GM23338 (cell line): Measurements from ENCODE around the gene STX8.

ENCODE experiments used
- EZH2 ChIP-seq: fragments of 200-600 bp; sonication (generic); IDR thresholded peaks from one replicate; pipeline ENCODE4 v1.8.0; 2017; ENCODE audit warnings: antibody characterized with exemption, mild to moderate bottlenecking, low read depth; ENCODE audit not compliant: unreplicated experiment
- POLR2AphosphoS5 ChIP-seq: IDR thresholded peaks from 2 replicates; pipeline ENCODE4 v1.6.1; 2016; ENCODE audit warnings: antibody characterized with exemption, low read depth
- TF ChIP-seq, protein P1 (sequence below), 2 experiments: fragments of 200-600 bp in 1 of 2; sonication (generic) in 1 of 2; conservative IDR thresholded peaks; 2 replicates each; pipeline versions ENCODE4 v1.5.1 to v1.6.1; 2016 to 2017; ENCODE audit warnings: antibody characterized with exemption in 2 of 2, low read depth in 2 of 2, mild to moderate bottlenecking in 2 of 2, moderate library complexity in 1 of 2

DNA sequence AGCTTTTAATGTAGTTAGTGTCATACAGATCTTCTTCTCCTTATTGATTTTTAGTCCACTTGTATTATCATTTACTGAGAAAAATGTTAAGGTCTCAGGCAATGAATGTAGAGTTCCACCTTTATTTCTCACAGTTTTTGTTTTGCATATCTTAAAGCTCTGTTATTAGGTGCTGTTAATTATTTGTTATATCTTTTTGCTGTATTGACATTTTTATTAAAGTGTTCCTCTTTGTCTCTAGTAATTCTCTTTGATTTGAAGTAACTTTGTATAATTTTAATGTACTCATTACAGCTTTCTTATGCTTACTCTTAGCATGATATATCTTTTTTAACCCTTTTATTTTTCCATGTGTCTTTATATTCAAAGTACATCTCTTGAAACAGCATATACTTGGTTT, 47.3 kb upstream of the STX8 start:
- TF ChIP-seq POLR2AphosphoS5, result no peak
- TF ChIP-seq, protein P1, sequence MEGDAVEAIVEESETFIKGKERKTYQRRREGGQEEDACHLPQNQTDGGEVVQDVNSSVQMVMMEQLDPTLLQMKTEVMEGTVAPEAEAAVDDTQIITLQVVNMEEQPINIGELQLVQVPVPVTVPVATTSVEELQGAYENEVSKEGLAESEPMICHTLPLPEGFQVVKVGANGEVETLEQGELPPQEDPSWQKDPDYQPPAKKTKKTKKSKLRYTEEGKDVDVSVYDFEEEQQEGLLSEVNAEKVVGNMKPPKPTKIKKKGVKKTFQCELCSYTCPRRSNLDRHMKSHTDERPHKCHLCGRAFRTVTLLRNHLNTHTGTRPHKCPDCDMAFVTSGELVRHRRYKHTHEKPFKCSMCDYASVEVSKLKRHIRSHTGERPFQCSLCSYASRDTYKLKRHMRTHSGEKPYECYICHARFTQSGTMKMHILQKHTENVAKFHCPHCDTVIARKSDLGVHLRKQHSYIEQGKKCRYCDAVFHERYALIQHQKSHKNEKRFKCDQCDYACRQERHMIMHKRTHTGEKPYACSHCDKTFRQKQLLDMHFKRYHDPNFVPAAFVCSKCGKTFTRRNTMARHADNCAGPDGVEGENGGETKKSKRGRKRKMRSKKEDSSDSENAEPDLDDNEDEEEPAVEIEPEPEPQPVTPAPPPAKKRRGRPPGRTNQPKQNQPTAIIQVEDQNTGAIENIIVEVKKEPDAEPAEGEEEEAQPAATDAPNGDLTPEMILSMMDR (conservative IDR thresholded peaks at IDR 0.05; ENCODE audit: low read depth in 2 of 2), result no peak
- no peak for TF ChIP-seq EZH2
